ENCODE results near the gene FBLL1.

DNA sequence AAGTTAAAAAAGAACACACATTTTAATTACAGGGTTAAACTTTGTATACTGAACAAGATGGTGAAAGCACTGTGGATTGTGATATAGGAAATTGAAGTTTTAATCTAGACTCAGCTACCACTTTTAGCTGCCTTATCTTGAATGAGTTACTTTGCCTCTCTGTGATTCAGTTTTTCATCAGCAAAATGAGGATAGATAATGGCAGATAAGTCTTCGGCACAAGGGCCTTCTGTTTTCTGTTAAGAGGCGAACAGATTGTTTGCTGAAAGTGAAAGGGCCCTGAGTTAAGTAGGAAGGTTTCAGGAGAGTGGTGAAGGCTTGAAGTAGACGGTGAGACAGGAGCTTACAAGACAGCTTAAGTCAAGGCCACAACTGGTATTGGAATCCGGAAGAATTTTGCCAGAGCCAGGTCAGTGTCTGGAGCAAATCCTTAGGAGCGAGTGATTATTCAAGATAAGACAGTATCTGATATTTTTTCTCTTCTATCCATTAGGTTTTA lies 35.0 kb upstream of the FBLL1 start:
- no peak for TF ChIP-seq ATF2 (IDR thresholded peaks at IDR 0.05; ENCODE audit: low read length)
- TF ChIP-seq TAF1 (IDR thresholded peaks at IDR 0.05; ENCODE audit: low read depth, low read length) = no peak
- no peak for TF ChIP-seq CTCF (IDR thresholded peaks at IDR 0.05; ENCODE audit: control extremely low read depth in 1 of 3, insufficient read depth in 1 of 3, low read depth in 1 of 3, low read length in 3 of 3)
- no peak for TF ChIP-seq POLR2A (IDR thresholded peaks at IDR 0.05; ENCODE audit: control extremely low read depth in 1 of 2, low read depth in 2 of 2, low read length in 2 of 2)
- TF ChIP-seq POLR2AphosphoS5 (IDR thresholded peaks at IDR 0.05; ENCODE audit: low read depth, low read length) = no peak
- TF ChIP-seq MAX (IDR thresholded peaks at IDR 0.05) = no peak
- no peak for TF ChIP-seq PHF8 (conservative IDR thresholded peaks at IDR 0.05; ENCODE audit: low read depth, low read length)
- no peak for TF ChIP-seq TEAD4 (IDR thresholded peaks at IDR 0.05; ENCODE audit: low read depth, low read length)
- no peak for TF ChIP-seq ZNF274 (IDR thresholded peaks at IDR 0.05; ENCODE audit: borderline replicate concordance, extremely low read depth, low read length)
- no peak for TF ChIP-seq GABPA (IDR thresholded peaks at IDR 0.05; ENCODE audit: borderline replicate concordance, insufficient read depth, low read length)
- TF ChIP-seq BRCA1 (IDR thresholded peaks at IDR 0.05; ENCODE audit: low read depth, low read length) = no peak
- no peak for TF ChIP-seq EZH2 (IDR thresholded peaks at IDR 0.05; ENCODE audit: low read depth, low read length, severe bottlenecking)
